Activated CD4-positive, alpha-beta T cell treated with anti-CD3 and anti-CD28 coated beads, Interleukin-10, Interleukin-2, amounts not matched to agents 100 ng/mL and 50 ng/mL, durations not matched to agents 16 hours and 8 hours (primary cell): Measurements from ENCODE around the gene VANGL1.

ENCODE experiments used
- DNase-seq: peaks from one replicate; pipeline ENCODE4 v3.0.0-alpha.2; 2020

The VANGL1 gene

DNA sequence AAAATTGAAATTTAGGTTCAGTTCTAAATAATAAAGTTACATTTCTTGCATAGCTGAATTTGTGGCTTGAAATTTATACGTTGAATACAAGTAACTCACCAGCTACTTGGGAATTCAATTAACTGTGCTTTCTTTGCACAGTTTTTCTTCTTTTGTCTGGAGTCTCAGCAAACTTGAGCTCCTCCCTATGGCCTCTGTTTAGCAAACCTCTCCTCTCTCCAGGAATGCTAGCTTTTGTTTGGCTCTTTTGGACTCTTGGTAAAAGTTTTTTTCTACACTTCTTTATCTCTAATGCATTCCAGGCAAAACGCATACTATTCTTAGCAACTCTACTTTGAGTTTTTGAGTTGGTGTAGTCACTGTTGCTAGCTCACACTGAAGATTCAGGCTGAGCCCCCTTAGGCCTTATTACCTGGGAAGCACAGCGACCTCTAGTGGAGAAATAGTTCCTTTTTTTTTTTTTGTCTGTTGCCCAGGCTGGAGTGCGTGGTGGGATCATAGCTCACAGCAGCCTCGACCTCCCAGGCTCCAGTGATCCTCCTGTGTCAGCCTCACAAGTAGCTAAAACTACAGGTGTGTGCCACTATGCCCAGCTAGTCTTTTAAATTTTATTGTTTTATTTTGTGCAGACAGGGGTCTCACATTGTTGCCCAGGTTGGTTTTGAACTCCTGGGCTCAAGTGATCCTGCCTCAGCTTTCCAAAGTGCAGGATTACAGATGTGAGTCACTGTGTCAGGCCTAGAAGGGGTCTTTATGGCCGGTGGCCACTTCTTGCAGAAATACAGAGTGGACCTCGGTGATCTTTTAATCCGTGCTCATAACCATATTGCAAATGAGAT lies 65.0 kb downstream of the VANGL1 start:
- DNase-seq = peak; percentile 22

DNA sequence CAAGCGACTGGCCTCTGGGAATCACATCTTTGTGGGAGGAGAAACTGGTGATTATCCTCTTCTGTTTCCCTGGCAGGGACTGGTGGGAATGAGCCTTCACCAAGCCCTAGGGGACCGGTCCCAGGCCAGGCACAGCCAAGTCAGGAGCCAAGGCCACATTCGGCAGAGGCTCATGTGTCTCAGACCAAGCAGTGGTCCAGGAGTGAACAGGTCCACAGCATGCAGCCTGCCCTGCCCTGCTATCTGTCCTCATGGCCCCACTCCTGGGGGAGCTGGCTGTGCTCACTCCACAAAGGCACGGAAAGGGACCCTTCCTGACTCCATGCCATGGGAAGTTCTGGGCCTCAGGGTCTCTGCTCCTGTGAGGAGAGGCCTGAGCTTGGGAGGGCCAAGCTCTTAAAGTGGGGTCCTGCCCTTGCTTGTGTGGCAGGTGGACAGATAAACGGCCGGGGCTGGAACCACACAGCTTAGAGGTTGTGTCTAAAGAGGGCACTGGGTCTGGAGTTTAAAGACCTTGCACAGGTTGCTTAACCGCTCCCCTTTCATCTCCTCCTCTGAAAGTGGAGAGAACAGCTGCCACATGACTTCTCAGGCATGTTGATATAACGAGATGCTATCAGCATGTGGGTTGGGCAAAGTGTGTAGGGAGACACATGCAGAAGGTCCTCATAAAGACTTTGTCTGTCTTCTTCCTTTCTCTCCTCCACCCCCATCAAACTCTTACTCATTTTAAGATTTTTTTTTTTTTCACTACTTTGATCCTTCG lies 69.3 kb downstream of the VANGL1 start:
- no peak for DNase-seq

DNA sequence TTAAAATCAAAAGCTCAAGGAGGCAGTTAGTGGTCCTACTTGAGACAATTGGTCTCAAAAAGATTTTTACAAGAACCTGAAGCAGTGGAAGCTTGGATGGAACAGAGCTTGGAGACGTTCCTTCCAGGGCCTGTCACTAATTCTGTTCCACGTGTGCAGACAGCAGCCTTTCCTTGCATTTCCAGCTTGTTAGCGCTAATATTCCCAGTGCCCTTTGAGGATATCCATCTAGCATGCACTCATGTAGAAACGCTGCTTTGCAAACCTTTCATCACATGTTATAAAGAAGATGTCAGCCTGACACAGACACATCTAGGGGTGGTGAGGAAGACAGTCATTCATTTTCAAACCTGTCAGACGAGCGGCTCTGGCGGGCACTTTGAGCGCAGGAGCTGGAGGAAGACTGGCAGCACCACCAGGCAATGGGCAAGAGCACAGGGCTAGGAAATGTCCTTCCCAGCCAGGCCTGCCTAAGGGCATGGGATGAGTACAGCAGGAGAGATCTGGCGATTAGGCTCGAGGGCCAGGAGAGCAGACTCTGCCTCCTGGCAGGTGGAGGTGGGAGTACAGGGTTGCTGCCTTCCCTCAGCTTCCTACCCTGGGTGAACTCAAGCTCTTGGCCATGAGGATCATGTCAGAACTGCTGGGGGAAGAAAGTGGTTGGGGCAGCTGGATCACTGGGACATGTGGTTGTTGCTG lies 71.3 kb downstream of the VANGL1 start:
- no peak for DNase-seq

DNA sequence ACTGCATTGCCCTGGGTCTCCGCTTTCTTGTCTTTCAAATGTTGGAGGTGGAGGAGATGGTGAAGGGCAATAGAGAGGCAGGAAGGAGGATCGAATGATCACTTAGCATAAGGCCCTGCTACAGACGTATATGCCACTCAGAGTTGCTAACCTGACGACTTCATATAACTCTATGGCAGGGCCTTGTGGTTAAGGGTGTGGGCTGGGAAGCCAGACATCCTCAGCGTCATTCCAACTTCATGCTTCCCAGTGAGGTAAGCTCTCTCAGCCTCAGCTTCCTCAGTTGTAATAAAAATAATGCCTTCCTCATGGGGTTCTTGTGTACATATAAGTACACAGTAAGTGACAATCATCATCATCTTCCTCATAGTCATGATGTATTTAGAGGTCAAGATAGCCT lies 72.1 kb downstream of the VANGL1 start:
- no peak for DNase-seq

GRCh38 chr1:115714572-115715141 lies 72.9 kb downstream of the VANGL1 start:
- DNase-seq = no peak

DNA sequence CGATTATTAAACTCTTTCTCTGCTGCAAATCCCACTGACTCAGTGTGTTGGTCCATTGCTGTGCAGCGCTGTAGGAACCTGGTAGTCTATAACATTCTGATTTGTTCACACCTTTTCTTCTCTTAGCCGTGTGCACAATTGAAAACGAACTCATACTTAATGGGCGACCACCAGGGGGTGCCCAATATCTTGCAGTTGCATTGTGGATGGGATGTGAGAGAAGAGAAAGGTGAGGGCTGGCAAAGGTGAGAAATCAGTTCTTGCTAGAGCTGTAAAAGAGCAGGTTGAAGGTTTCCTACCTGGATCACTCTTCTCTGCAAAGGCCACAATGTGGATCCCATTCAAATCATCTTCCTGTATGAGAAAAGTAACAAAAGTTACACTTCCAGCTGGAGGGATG lies 75.8 kb downstream of the VANGL1 start:
- peak; percentile 27 for DNase-seq

- DNase-seq = no peak
Measured at GRCh38 chr1:115718011-115718754, 76.4 kb downstream of the VANGL1 start.

DNA sequence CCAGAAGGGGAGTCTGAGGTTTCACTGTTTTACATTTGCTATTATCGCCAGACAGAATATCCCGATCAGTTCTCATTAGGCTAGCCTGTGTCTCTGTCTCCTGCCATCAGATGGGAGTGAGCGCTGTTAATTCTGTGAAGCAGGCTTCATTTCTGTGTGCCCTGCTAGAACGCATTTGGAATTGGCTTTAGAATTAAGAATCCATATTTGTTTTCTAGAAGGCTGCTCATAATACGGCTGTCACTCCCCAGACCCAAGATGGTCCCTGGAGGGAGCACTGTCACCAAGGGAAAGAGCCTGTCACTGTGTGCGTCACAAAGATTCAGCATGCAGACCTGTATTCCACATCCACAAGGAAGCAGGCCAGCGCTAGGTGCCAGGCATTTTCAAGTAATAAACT lies 77.5 kb downstream of the VANGL1 start:
- no peak for DNase-seq

DNA sequence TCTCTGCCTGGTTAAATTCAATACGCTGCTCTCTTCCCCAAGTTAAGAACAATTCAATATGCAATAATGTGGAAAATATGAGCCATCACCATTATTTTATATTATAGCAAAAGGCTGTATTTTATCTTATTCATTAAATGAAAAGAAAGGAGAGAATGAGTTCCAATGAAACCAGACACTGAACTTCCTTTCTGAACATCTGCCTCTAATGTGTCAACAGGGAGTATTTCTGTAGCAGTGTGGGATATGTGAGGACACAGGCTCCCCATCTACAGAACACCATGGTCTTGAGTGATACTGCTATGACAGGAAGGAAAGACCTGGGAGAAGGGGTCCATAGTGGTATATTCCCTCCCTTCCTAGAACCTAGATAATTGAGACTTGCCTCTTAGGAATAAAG lies 80.5 kb downstream of the VANGL1 start:
- no peak for DNase-seq

DNA sequence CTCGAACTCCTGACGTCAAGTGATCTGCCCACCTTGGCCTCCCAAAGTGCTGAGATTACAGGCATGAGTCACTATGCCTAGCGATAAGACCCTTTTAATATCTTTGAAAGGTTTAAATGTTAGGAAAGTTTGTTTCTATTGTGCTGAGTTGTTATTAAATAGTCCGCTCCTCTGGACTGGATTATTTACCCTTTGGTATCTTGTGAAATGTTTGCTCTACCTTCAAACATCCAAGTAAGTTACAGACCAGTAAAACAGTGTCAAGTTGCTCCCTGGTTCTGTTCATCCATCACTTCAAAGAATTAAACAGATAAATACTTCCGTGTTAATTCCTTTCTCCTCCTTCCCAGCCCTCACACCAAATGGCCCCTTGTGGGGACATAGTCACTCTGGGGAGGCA lies 82.0 kb downstream of the VANGL1 start:
- no peak for DNase-seq

GRCh38 chr1:115725600-115725999 lies 83.8 kb downstream of the VANGL1 start:
- DNase-seq = no peak

GRCh38 chr1:115726161-115726560 lies 84.4 kb downstream of the VANGL1 start:
- no peak for DNase-seq

- DNase-seq = no peak
Measured at GRCh38 chr1:115726570-115726969, 84.8 kb downstream of the VANGL1 start.

DNA sequence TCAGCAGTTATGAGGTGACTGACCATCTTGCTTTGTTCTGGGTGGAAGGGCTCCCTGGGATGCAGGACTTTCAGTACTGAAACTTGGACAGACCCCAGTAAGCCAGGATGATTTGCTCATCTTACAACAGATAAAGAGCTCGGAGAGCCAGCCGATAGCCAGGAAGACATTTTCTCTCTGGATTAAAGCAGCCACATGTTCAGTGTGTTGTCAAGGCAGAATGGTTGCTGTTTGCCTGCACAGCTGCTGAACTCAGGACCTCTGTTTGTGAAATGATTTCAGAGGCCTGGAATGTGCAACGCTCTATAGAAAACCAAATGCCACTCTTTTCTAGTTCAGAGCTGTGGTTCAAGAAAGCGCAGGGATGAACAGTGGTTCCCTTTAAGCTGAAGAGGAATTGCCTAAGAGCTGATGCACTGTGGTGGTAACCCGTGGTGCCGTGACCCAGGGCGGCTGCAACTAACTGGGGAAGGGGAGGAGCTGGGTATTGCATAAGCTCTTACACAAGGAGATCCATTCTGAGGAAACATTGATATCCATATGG lies 86.0 kb downstream of the VANGL1 start:
- DNase-seq = no peak

GRCh38 chr1:115728341-115728740 lies 86.6 kb downstream of the VANGL1 start:
- DNase-seq = no peak

DNA sequence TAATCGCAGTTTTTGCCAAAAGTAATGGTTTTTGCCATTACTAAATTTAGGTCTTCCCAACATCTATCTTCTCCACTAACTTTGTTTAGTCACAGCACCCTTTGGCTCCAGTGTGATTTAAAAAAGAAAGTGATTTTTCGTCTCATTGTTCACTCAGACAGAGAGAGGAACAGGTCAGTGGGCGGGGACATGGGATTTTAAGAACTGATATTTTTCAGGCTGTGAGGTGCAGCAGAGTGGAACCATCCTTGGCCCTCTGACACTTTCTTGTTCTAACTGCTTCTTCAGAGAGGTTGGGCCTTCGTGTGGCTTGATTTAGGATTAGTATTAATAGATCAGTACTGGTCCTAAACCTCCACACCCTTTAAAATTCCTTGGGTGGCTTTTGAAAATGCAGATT lies 88.0 kb downstream of the VANGL1 start:
- DNase-seq = no peak

- DNase-seq = no peak
Measured at GRCh38 chr1:115732316-115732715, 90.5 kb downstream of the VANGL1 start.

DNA sequence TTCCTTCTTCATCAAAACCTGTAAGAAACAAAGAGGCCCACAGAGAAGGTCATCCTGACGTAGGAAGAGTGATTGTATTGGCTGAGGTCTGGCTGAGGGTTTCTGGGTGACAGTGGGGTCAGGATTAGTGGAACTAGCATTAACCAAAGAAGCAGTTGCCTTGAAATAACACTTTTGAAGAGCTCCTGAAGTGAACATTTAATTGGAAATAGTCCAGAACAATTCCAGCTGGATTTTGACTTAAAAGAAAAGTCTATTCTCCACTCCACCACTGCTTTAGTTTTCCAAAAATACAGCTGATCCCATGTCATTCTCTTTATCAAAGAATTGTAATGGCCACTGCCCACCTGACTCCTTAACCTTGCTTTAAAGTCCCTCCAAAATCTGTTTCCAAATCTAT lies 99.0 kb downstream of the VANGL1 start:
- DNase-seq = no peak

DNA sequence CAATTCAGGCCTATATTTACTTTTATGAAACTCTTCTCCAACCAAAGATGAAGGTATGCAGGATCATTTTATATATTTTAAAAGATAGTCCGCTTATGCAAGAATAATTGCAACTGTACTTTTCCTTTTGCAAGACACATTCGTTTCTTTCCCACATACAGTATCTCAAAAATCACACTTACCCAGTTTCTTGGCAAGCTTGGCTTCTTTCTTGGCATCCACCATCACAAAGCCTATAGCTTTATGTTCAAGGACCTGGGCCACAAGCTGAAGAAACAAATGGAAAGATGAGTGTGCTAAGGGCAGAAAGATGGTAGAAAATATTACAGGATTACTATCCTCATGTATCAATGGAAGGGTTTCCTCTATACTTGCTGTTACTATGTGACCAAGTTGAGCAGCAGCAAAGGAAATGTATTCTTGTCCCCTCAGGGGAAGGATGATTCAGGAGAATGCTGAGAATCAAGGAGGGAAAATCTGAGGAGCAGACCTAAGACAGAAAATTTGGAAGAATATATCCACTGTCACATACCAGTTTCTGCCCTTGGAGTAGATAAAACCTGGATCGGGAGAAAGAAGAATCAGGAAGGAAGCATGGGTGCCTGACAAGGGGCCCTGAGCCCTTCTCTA lies 103.0 kb downstream of the VANGL1 start:
- DNase-seq = no peak

GRCh38 chr1:115746021-115746690 lies 104.4 kb downstream of the VANGL1 start:
- no peak for DNase-seq
